Germinal center (tissue), 1 donor: ENCODE results near the gene TM6SF1.
"Not testable (repeated sequence)": the region's sequence is repeated elsewhere in the genome, so short reads cannot be mapped to it uniquely, and the experiment has no call there.

Source experiments
- DNase-seq: peaks from one replicate; pipeline ENCODE4 v3.0.0; 2012; ENCODE audit warnings: mixed read lengths, low spot score

Gene TM6SF1

DNA sequence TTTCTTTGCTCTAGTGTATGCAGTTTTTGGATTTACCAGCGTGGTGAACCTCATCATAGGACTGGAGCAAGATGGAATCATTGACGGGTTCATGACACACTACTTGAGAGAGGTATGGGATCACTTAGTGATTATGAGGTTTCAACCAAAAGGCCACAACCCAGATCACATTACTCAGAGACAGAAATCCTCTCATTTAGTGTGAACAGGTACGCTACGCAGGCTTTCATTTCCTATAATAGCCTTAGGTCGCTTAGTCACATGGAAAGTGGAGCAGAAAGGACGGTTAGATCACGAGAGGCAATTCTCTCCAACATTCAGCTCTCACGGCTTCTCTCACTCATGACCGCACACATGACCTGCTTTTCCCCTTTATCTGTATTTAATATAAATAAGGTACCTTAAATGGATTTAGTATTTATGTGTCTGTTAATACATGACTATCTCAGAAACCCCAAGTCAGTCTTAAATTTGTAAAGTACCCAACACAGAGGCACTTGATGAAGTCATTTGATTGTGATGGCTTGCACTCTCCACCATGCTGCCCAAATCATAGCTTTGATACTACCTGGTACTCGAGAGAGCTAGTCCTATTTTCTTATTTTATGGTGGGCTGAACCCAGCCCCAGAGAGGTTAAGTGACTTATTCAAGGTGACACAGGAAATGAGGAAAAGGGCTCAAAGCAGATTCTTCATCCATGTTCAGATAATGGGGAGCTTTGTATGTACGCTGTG is 8.6 kb downstream of the TM6SF1 start:
- no peak for DNase-seq

DNA sequence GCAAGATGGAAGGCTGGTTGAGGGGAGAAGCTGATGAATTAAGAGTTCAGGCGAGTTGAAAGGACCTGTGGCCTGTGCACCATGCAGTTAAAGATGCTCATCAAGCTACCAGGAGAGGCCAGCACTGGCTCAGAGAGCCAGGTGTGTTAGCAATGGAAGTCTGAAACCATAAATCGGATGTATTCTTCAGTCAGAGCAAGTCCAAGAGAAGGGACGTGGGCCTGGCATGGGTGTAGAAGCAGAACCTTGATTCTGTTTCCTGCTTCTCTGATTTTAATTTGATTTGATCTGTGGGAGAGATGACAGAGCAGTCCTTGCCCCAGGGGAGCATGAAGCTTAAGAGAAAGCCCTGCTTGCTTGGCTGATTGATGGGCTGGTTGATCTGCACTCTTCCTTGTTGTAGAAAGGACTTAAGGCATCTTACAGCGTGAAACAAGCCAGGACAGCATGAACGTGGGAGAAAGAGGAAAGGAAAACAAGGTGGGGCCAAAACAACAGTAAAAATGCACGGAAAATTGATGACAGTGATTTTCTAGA is 10.9 kb downstream of the TM6SF1 start:
- DNase-seq = no peak

DNA sequence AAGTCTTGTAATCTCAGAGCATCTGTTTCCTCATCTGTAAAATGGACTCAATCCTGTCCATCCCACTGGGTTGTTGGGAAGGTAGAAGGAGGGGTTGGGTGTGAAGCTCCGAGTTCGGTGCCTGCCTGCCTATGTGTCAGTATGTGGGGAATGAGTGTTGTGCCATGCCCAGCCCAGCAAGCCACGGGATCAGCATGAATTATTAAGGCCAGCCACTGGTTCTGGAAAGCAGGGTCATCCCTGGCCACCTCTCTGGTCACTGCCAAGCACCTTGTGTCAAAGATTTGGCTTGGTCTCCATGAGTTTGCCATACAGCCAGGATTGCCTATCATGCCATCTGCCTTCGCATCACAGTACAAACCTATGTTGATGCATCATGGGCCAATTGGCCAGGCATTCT is 11.5 kb downstream of the TM6SF1 start:
- DNase-seq = no peak

DNA sequence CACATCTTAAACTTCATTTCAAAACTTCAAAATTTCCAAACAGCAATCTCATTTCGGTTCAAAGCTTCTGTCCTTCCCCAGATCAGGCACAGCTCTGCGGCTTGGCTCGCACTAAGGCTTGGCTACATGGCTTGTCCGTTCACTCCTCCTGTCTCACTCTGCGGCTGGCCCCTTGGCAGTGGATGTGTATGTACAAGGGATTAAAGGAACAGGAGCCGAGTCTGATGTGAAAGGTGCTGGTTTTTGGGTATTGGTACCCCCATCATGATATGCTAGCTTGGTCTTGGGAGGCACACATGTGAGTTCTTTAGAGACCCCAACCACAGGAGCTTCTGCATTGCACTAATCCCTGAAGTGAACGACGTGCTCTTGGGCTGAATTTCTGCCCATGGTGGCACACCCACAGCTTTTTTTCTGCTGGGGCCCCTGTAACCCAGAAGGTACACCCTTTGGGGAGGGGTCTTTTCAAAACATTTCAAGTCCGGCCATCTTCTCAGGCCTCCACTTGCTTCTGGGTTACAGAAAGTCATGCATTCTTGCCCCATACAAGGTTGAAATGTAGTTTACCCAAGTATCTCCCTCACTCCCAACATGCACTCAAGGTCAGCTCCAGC is 12.6 kb downstream of the TM6SF1 start:
- no peak for DNase-seq

- no peak for DNase-seq
Measured at GRCh38 chr15:83123529-83123928, 16.1 kb downstream of the TM6SF1 start.

DNA sequence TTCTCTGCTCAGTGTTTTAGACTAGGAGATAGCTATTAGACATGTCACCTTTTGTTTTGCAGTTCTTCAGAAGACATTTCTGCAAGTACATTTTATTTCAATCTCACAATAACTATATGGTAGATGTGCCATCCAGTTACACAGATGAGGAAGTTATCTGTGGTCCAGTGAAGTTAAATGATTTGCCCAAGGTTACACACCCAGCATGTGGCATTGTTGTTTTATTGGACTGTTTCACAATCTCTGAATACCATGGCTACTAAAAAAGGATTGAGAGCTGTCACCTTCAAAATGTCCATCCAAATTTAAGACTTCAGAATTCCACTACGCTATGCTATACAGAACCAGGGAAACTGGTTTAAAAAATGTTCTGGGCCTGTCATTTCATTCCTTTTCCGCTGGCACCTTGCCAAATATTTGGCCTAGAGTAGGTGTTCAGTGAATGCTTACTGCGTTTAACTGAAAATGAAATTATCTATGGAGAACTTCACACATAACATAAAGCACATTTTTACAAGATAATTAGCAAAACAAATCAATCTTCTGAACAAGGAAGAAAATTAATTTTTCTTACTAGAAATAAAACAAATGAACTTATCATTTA is 20.2 kb downstream of the TM6SF1 start:
- no peak for DNase-seq

- DNase-seq = no peak
Measured at GRCh38 chr15:83129791-83130190, 22.3 kb downstream of the TM6SF1 start.

GRCh38 chr15:83132861-83133523 is 25.5 kb downstream of the TM6SF1 start:
- DNase-seq = no peak

DNA sequence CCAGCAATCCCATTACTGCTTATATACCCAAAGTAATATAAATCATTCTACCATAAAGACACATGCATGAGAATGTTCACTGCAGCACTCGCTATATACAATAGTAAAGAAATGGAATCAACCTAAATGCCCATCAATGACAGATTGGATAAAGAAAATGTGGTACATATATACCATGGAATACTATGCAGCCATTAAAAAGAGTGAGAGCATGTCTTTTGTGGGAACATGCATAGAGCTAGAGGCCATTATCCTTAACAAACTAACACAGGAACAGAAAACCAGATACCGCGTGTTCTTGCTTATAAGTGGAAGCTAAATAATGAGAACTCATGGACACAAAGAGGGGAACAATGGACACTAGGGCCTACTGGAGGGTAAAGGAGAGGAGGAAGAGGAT is 34.7 kb downstream of the TM6SF1 start:
- DNase-seq = not testable (repeated sequence)

- no peak for DNase-seq
Measured at GRCh38 chr15:83144771-83145170, 37.3 kb downstream of the TM6SF1 start.

- DNase-seq = no peak
Measured at GRCh38 chr15:83153288-83153687, 45.8 kb downstream of the TM6SF1 start.

DNA sequence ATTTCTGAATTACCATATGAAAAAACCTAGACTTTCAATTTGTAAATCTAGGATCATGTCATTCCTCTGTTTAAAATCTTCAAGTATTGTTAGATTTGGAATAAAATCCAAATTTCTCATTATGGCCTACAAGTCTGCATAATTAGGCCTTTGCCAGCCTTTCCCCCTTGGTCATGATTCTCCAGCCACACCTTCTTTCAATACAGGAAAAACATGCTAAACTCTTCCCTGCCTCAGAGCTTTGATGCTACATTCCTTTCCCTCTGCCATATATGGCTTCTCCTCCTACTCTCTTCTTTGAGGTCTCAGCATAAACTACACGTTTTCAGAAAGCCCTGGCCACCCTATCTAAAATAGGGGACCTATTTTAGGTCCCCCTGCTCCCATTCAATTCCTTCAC is 48.5 kb downstream of the TM6SF1 start:
- DNase-seq = no peak

GRCh38 chr15:83158393-83158792 is 50.9 kb downstream of the TM6SF1 start:
- DNase-seq = no peak

GRCh38 chr15:83160741-83161140 is 53.3 kb downstream of the TM6SF1 start:
- DNase-seq = no peak

GRCh38 chr15:83163032-83163431 is 55.6 kb downstream of the TM6SF1 start:
- no peak for DNase-seq

DNA sequence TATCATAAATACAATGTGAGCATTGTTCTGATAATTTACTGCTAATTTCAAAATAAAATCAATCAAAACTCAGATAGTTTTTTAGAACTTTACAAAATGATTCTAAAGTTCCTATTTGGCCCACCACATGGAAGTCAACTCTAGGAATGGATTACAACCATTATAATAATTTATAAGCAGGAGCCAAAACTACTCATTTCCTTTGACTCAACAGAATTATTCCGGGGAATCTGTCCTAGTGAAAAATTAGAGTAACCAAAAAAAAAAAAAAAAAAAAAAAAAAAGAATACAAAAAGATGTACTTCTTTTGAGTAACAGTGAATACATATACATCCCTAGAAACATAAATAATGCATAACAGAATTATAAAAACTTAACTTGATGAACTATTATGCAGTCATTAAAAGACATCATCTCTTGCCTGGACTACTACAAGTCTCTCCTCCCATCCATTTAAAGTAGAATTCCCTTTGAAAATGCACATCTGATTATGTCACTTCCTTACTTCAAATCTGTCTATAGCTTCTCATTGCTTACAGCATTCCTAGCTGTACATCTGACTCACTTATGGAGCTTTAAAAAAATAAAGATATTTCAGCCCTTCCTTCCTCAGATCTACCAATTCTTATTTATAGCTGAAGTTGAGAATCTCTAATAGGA is 56.8 kb downstream of the TM6SF1 start:
- DNase-seq = no peak

DNA sequence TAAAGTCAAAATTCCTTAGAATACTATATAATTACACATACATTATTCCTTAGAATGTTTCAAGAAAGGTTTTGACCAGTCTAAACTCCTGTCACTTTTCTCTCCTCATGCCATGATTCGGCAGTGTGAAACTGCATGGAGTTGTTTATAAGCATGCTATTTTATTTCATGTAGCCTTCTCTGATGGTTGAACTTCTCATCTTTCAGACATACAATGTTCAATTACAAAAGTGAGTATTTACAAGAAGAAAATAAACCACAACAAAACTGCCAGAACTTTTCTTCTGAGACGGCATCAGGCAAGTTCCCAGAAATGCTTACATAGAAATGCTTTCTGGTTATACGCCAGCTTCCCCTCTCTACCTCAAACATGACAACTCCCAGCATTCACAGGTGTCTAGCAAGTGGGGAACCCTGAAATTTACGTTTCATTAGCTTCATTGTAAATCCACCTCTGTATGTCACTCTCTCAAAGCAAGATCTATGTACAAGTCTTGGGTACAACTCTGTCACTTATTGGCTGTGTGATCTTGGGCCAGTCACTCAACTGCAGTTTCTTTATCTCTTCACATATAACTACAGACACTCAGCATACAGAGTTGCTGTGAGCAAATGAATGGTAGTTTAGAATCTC is 57.4 kb downstream of the TM6SF1 start:
- DNase-seq = no peak

- DNase-seq = no peak
Measured at GRCh38 chr15:83166218-83166617, 58.8 kb downstream of the TM6SF1 start.

GRCh38 chr15:83166830-83167229 is 59.4 kb downstream of the TM6SF1 start:
- DNase-seq = no peak

- not testable (repeated sequence) for DNase-seq
Measured at GRCh38 chr15:83169576-83169975, 62.1 kb downstream of the TM6SF1 start.

DNA sequence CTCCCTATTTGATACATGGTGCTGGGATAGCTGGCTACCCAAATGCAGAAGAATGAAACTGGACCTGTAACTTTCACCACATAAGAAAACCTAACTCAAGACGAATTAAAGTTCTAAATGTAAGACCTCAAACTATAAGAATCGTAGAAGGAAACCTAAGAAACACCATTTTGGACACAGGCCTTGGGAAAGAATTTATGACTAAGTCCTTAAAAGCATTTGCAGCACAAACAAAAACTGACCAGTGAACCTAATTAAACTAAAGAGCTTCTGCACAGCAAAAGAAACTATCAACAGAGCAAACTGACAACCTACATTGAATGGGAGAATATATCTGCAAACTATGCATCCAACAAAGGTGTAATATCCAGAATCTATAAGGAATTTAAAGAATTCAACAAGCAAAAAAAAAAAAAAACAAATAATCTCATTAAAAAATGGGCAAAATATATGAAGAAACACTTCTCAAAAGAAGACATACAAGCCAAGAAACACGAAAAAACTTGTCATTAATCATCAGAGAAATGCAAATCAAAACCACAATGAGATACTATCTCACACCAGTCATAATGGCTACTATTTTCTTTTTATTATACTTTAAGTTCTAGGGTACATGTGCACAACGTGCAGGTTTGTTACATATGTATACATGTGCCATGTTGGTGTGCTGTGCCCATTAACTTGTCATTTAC is 63.2 kb downstream of the TM6SF1 start:
- DNase-seq = no peak
